PFSK-1 (cell line): Measurements from ENCODE around the gene CCN5.

Source experiments
- FOXP2 ChIP-seq: optimal IDR thresholded peaks from 2 replicates; pipeline ENCODE3; 2011; ENCODE audit warnings: borderline replicate concordance, control low read depth, inconsistent platforms; ENCODE audit not compliant: insufficient read depth; ENCODE audit errors: extremely low read length, extremely low read depth
- POLR2AphosphoS5 ChIP-seq: IDR thresholded peaks from 2 replicates; pipeline ENCODE4 v1.6.1; 2012; ENCODE audit warnings: low read depth, mild to moderate bottlenecking, control low read depth, low read length, moderate library complexity
- SIN3A ChIP-seq: IDR thresholded peaks from 2 replicates; pipeline ENCODE4 v1.6.1; 2012; ENCODE audit warnings: mild to moderate bottlenecking, low read length, moderate library complexity, borderline replicate concordance; ENCODE audit not compliant: insufficient read depth
- TAF1 ChIP-seq: IDR thresholded peaks from 2 replicates; pipeline ENCODE4 v1.6.1; 2012; ENCODE audit warnings: low read length, control low read depth, borderline replicate concordance; ENCODE audit not compliant: insufficient read depth
- TF ChIP-seq, protein P1 (sequence below), 2 experiments: IDR thresholded peaks; 2 replicates each; pipeline versions ENCODE4 v1.6.1 to v1.8.0; 2011 to 2012; ENCODE audit warnings: low read depth in 2 of 2, low read length in 2 of 2, control low read depth in 1 of 2, inconsistent platforms in 1 of 2, mild to moderate bottlenecking in 1 of 2, moderate library complexity in 1 of 2; ENCODE audit not compliant: insufficient read depth in 1 of 2

CCN5 gene

GRCh38 chr20:44746367-44747165 lies 31.4 kb downstream of the CCN5 start:
- TF ChIP-seq POLR2AphosphoS5 (no peak), SIN3A (no peak), TAF1 (no peak), FOXP2 (no peak)
- TF ChIP-seq, protein P1, sequence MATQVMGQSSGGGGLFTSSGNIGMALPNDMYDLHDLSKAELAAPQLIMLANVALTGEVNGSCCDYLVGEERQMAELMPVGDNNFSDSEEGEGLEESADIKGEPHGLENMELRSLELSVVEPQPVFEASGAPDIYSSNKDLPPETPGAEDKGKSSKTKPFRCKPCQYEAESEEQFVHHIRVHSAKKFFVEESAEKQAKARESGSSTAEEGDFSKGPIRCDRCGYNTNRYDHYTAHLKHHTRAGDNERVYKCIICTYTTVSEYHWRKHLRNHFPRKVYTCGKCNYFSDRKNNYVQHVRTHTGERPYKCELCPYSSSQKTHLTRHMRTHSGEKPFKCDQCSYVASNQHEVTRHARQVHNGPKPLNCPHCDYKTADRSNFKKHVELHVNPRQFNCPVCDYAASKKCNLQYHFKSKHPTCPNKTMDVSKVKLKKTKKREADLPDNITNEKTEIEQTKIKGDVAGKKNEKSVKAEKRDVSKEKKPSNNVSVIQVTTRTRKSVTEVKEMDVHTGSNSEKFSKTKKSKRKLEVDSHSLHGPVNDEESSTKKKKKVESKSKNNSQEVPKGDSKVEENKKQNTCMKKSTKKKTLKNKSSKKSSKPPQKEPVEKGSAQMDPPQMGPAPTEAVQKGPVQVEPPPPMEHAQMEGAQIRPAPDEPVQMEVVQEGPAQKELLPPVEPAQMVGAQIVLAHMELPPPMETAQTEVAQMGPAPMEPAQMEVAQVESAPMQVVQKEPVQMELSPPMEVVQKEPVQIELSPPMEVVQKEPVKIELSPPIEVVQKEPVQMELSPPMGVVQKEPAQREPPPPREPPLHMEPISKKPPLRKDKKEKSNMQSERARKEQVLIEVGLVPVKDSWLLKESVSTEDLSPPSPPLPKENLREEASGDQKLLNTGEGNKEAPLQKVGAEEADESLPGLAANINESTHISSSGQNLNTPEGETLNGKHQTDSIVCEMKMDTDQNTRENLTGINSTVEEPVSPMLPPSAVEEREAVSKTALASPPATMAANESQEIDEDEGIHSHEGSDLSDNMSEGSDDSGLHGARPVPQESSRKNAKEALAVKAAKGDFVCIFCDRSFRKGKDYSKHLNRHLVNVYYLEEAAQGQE (IDR thresholded peaks at IDR 0.05; ENCODE audit: insufficient read depth in 1 of 2, low read depth in 2 of 2, low read length in 2 of 2) = no peak

- TF ChIP-seq POLR2AphosphoS5 (no peak), FOXP2 (no peak), TAF1 (no peak), SIN3A (no peak)
- TF ChIP-seq, protein P1 (IDR thresholded peaks at IDR 0.05; ENCODE audit: insufficient read depth in 1 of 2, low read depth in 2 of 2, low read length in 2 of 2) = no peak
These were observed 32.2 kb downstream of the CCN5 start for GRCh38 chr20:44747166-44748004.

GRCh38 chr20:44748005-44748370 lies 32.8 kb downstream of the CCN5 start:
- TF ChIP-seq TAF1 (no peak), FOXP2 (no peak), POLR2AphosphoS5 (no peak), SIN3A (no peak)
- TF ChIP-seq, protein P1 (IDR thresholded peaks at IDR 0.05; ENCODE audit: insufficient read depth in 1 of 2, low read depth in 2 of 2, low read length in 2 of 2) = no peak

GRCh38 chr20:44750081-44750805 lies 35.1 kb downstream of the CCN5 start:
- TF ChIP-seq FOXP2 (no peak), TAF1 (no peak), POLR2AphosphoS5 (no peak), SIN3A (no peak)
- TF ChIP-seq, protein P1 (IDR thresholded peaks at IDR 0.05; ENCODE audit: insufficient read depth in 1 of 2, low read depth in 2 of 2, low read length in 2 of 2) = no peak
